ENCODE results near the gene ARL13B. TPM values are rescaled to one million over a fixed set of nuclear protein-coding genes. Genes with fewer than 3 reads are reported as not detected.

Gene ARL13B
- total and polyA plus RNA-seq, 2 of the 13 experiments (the other 11 are each of a cell fraction or from before 2014, with no cell fraction given), result 2.2 to 9.6 TPM

DNA sequence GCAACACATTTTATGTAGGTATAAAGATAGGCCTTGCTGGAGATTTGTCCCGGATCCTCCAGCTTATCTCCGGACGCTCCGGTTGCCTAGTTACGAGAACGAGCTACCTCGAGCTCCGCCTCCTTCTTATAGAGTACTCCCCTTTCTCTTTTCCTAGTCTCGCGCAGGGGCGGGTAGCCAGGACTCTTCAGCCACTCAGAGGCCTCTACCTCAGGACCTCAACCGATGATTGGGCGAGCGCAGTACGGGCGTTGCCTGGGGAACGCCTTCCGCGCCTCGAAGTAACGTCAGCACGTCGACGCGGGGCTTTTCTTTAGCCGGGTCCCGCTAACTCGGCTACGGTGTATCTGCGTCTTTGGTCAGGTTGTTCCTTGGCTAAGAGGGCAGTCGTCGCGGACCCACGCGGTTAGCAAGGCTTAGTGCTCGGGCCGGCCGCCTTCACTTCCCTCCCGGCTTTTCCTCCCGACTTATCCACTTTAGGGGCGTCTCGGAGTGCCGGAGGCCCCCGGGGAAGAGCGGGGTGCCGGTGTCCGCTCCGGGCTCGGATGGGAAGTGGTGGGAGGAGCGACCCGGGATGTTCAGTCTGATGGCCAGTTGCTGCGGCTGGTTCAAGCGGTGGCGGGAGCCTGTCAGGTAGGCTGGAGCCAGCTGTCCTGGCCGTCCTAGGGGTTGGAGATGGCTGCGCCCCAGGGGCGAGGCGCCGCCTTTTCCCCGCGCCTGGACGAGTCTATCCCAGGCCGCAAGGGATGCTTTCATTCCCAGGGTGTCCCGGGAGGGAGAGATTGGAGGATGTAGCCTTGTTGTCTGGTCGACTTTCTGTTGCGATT lies at the start of gene ARL13B (continued):
- TF ChIP-seq RBM39 (IDR thresholded peaks at IDR 0.05; ENCODE audit: low read depth, low read length, poor library complexity, severe bottlenecking), result peak; percentile 82
- peak; percentile 78 for TF ChIP-seq THAP11 (CRISPR knock-in tag; IDR thresholded peaks at IDR 0.05)
- no peak for TF ChIP-seq SNRNP70 (IDR thresholded peaks at IDR 0.05; ENCODE audit: low read depth, low read length)
- TF ChIP-seq KDM5B (CRISPR knock-in tag; IDR thresholded peaks at IDR 0.05; ENCODE audit: borderline replicate concordance), result peak; percentile 80; the same call in 1 of the 2 replicates
- TF ChIP-seq ZSCAN12 (CRISPR knock-in tag; IDR thresholded peaks at IDR 0.05), result no peak
- TF ChIP-seq ZSCAN30 (CRISPR knock-in tag; IDR thresholded peaks at IDR 0.05), result no peak
- peak; percentile 97 for TF ChIP-seq SAP130 (CRISPR knock-in tag; IDR thresholded peaks at IDR 0.05; ENCODE audit: low read depth)
- 0 out of 2 replicates have a peak, but pooled peaks have one; percentile 56 for TF ChIP-seq ZNF766 (CRISPR knock-in tag; IDR thresholded peaks at IDR 0.05; ENCODE audit: borderline replicate concordance)
- TF ChIP-seq ZNF274 (CRISPR knock-in tag; IDR thresholded peaks at IDR 0.05), result peak; percentile 58; the same call in 1 of the 2 replicates
- TF ChIP-seq TAF1 (CRISPR knock-in tag; IDR thresholded peaks at IDR 0.05), result peak; percentile 61; the same call in 1 of the 2 replicates
- TF ChIP-seq, protein P1, sequence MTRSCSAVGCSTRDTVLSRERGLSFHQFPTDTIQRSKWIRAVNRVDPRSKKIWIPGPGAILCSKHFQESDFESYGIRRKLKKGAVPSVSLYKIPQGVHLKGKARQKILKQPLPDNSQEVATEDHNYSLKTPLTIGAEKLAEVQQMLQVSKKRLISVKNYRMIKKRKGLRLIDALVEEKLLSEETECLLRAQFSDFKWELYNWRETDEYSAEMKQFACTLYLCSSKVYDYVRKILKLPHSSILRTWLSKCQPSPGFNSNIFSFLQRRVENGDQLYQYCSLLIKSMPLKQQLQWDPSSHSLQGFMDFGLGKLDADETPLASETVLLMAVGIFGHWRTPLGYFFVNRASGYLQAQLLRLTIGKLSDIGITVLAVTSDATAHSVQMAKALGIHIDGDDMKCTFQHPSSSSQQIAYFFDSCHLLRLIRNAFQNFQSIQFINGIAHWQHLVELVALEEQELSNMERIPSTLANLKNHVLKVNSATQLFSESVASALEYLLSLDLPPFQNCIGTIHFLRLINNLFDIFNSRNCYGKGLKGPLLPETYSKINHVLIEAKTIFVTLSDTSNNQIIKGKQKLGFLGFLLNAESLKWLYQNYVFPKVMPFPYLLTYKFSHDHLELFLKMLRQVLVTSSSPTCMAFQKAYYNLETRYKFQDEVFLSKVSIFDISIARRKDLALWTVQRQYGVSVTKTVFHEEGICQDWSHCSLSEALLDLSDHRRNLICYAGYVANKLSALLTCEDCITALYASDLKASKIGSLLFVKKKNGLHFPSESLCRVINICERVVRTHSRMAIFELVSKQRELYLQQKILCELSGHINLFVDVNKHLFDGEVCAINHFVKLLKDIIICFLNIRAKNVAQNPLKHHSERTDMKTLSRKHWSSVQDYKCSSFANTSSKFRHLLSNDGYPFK (CRISPR knock-in tag; IDR thresholded peaks at IDR 0.05; ENCODE audit: borderline replicate concordance), result peak; percentile 64; the same call in 1 of the 2 replicates
- TF ChIP-seq, protein P2, sequence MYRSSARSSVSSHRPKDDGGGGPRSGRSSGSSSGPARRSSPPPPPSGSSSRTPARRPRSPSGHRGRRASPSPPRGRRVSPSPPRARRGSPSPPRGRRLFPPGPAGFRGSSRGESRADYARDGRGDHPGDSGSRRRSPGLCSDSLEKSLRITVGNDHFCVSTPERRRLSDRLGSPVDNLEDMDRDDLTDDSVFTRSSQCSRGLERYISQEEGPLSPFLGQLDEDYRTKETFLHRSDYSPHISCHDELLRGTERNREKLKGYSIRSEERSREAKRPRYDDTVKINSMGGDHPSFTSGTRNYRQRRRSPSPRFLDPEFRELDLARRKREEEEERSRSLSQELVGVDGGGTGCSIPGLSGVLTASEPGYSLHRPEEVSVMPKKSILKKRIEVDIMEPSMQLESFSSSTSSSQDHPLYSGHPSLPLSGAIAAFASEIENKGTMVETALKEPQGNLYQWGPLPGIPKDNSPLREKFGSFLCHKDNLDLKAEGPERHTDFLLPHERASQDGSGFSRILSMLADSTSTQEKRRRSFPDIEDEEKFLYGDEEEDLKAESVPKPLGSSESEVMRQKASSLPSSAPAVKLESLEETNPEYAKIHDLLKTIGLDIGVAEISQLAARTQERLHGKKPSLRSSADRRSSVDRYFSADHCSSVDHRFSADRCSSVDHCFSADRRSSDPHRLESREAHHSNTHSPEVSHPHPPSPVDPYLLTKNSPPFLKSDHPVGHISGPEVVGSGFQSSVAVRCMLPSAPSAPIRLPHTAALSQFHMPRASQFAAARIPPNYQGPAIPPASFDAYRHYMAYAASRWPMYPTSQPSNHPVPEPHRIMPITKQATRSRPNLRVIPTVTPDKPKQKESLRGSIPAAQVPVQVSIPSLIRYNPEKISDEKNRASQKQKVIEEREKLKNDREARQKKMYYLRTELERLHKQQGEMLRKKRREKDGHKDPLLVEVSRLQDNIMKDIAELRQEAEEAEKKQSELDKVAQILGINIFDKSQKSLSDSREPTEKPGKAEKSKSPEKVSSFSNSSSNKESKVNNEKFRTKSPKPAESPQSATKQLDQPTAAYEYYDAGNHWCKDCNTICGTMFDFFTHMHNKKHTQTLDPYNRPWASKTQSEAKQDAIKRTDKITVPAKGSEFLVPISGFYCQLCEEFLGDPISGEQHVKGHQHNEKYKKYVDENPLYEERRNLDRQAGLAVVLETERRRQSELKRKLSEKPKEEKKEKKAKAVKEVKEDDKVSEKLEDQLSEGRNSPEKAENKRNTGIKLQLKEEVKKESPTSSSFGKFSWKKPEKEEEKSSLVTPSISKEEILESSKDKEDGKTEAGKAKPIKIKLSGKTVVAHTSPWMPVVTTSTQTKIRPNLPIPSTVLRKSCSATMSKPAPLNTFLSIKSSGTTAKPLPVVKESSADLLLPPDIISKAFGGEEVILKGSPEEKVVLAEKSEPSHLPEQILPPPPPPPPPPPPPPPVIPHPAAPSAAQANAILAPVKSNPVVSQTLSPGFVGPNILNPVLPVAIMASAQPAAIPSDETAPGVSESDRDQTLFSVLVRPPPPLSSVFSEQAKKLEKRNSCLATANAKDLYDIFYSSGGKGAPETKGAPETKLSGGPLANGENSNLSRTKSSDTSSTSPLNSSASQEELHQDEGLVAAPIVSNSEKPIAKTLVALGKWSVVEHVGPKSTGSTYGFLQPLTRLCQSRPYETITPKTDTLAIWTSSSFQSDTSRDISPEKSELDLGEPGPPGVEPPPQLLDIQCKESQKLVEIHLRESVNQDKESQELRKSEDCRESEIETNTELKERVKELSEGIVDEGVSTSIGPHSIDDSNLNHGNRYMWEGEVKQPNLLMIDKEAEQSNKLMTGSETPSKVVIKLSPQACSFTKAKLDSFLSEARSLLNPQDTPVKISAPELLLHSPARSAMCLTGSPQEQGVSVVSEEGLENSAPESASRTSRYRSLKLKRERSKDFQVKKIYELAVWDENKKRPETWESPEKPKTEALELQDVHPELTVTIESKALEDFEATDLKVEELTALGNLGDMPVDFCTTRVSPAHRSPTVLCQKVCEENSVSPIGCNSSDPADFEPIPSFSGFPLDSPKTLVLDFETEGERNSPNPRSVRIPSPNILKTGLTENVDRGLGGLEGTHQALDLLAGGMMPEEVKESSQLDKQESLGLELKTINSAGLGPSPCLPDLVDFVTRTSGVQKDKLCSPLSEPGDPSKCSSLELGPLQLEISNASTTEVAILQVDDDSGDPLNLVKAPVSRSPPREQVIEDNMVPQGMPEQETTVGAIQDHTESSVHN (CRISPR knock-in tag; IDR thresholded peaks at IDR 0.05), result no peak
- TF ChIP-seq, protein P3, sequence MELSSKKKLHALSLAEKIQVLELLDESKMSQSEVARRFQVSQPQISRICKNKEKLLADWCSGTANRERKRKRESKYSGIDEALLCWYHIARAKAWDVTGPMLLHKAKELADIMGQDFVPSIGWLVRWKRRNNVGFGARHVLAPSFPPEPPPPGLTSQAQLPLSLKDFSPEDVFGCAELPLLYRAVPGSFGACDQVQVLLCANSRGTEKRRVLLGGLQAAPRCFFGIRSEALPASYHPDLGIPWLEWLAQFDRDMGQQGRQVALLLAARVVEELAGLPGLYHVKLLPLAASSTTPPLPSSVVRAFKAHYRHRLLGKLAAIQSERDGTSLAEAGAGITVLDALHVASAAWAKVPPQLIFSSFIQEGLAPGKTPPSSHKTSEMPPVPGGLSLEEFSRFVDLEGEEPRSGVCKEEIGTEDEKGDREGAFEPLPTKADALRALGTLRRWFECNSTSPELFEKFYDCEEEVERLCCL (CRISPR knock-in tag; IDR thresholded peaks at IDR 0.05; ENCODE audit: borderline replicate concordance), result no peak
- peak; percentile 85 for TF ChIP-seq CBX1 (IDR thresholded peaks at IDR 0.05; ENCODE audit: low read depth)
